NCI-H748 treated with DMSO at 0.1 percent for 48 hours (cell line): ENCODE data around the gene GALNT1.

ENCODE experiments used
- DNase-seq: peaks from one replicate; lab custom pipeline; 2025; lab: John Stamatoyannopoulos, UW

Gene GALNT1

GRCh38 chr18:35582899-35583558 is 1.5 kb downstream of the GALNT1 start:
- DNase-seq: peak; percentile 90

GRCh38 chr18:35584735-35585134 is 3.2 kb downstream of the GALNT1 start:
- DNase-seq: no peak

GRCh38 chr18:35585608-35586007 is 4.1 kb downstream of the GALNT1 start:
- DNase-seq: no peak

GRCh38 chr18:35588122-35588521 is 6.6 kb downstream of the GALNT1 start:
- no peak for DNase-seq

GRCh38 chr18:35588995-35589394 is 7.5 kb downstream of the GALNT1 start:
- DNase-seq: no peak

GRCh38 chr18:35589546-35589945 is 8.0 kb downstream of the GALNT1 start:
- no peak for DNase-seq

GRCh38 chr18:35590935-35591334 is 9.4 kb downstream of the GALNT1 start:
- no peak for DNase-seq

- DNase-seq: no peak
Measured at GRCh38 chr18:35592298-35592697, 10.8 kb downstream of the GALNT1 start.

- no peak for DNase-seq
Measured at GRCh38 chr18:35593859-35594258, 12.3 kb downstream of the GALNT1 start.

GRCh38 chr18:35597758-35598157 is 16.2 kb downstream of the GALNT1 start:
- no peak for DNase-seq

GRCh38 chr18:35602193-35602820 is 20.8 kb downstream of the GALNT1 start:
- DNase-seq: no peak

- no peak for DNase-seq
Measured at GRCh38 chr18:35603008-35603407, 21.5 kb downstream of the GALNT1 start.

- no peak for DNase-seq
Measured at GRCh38 chr18:35603528-35603927, 22.0 kb downstream of the GALNT1 start.

- DNase-seq: no peak
Measured at GRCh38 chr18:35604369-35604768, 22.8 kb downstream of the GALNT1 start.

- DNase-seq: no peak
Measured at GRCh38 chr18:35605686-35606417, 24.3 kb downstream of the GALNT1 start.

- DNase-seq: no peak
Measured at GRCh38 chr18:35609236-35609635, 27.7 kb downstream of the GALNT1 start.

GRCh38 chr18:35610089-35610488 is 28.5 kb downstream of the GALNT1 start:
- peak; percentile 20 for DNase-seq

- DNase-seq: no peak
Measured at GRCh38 chr18:35610724-35611123, 29.2 kb downstream of the GALNT1 start.

GRCh38 chr18:35611518-35611917 is 30.0 kb downstream of the GALNT1 start:
- no peak for DNase-seq

- DNase-seq: no peak
Measured at GRCh38 chr18:35616074-35616473, 34.5 kb downstream of the GALNT1 start.

GRCh38 chr18:35616664-35617423 is 35.3 kb downstream of the GALNT1 start:
- DNase-seq: no peak

GRCh38 chr18:35617865-35618264 is 36.3 kb downstream of the GALNT1 start:
- DNase-seq: no peak

- DNase-seq: no peak
Measured at GRCh38 chr18:35618289-35618688, 36.7 kb downstream of the GALNT1 start.
